NCI-H446 treated with DMSO at 0.1 percent for 48 hours (cell line): ENCODE measurements around the gene PRODH2.
"Not testable (repeated sequence)": the region's sequence is repeated elsewhere in the genome, so short reads cannot be mapped to it uniquely, and the experiment has no call there.

Experiments
- DNase-seq: peaks from one replicate; lab custom pipeline; 2025; lab: John Stamatoyannopoulos, UW

Gene PRODH2

DNA sequence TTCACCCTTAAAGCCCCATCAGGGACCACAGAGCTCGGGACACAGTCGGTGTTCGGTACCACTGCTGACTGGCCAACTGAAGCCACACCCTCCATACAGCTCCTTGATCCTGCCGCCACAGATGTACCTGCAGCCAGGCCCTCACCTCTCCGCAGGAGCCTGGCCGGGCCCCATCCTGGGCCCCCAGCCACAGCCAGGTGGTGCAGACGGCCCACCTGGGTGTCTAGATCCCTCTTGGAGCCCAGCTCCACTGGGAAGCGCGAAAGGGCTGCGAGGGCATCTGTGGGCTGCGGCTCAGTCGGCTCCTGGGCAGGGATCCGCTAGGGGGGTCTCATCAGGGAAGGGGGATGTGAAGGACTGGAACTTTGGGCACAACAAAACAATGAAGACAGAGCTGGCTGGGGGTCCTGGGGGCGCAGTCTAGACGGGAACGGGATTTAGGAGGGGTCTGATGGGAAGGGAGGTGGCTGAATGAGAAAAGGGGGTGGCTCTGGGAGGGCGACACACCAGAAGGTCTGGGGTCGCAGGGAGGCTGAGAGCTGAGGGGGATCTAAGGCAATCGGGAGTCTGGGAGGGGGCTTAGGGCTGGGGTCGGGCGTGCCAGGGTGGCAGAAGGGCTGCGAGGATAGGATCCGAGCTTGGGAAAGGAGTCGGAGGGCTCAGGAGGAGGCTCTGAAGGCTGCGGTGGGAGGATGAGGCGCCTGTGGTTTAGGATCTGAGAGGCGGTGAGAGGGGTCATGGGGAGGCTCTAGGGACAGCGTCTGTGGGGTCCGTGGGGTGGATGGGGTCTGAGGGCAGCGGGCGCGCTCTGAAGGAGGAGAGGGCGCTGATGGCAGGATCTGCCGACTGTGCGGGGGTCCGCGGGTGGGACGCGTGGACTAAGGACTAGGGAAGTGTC, 15.8 kb downstream of the PRODH2 start:
- DNase-seq: no peak

DNA sequence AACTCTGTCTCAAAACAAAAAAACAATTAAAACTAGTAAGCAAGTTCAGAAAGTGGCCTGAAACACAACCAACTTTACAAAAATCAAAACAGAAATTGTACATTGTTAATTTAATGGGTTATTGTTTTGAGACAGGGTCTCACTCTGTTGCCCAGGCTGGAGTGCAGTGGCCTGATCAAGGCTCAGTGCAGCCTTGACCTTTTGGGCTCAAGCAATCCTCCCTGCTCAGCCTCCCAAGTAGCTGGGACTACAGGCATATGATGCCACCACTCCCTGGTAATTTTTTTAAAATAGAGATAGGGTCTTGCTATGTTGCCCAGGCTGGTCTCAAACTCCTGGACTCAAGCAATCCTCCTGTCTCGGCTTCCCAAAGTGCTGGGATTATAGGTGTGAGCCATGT, 17.1 kb downstream of the PRODH2 start:
- DNase-seq: not testable (repeated sequence)

DNA sequence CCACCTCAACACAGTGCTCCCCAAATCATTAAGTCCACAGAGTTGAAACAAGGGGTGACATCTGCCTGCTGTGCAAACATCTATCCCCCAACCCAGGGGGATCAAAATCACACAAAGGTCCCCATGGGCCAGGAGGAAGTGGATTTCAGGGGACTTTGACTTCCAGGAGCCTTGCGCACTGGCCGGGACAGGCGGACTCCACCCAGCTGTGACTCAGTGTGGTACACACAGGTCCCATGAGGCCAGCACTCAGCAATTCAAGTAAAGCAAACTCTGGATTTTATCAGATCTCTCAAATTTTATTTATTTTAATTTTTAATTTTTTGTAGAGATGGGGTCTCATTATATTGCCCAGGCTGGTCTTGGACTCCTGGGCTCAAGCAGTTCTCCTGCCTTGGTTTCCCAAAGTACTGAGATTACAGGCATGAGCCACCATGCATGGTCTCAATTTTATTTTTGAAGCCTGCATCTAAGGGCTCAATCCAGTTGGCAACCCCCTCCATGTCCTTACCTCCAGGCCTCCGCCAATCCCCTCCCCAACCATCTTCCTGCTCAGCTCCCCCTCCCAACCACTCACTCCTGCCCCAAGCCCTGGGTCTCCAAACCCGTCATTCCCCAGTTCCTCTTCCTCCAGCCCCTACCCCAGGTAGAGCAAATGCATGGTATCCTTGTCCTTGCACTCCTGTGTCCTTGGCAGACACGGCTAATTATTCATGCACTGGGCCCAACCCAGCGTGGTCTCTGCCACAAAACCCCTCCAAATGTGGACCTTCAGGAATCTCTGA, 19.1 kb downstream of the PRODH2 start:
- no peak for DNase-seq

DNA sequence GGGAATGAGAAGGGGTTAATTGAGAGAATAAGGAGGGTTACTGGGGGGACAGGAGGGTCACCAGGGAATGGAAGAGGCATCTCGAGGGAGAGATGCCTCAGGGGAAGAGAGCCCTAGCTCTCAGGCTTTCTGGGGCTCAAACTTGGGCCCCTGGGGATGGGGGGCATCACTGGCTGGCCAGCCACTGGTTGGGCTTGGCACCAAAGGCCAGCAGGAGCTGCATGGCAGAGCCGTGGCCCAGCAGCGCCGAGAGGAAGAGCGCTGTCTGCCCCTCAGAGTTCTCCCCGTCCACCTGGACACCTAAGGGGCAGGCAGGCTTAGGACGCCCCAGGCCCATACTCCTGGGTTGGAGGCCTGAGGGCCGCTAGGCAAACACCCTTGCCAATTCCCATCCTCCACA, 19.8 kb downstream of the PRODH2 start:
- no peak for DNase-seq

GRCh38 chr19:35792312-35792711, 20.3 kb downstream of the PRODH2 start:
- DNase-seq: no peak

DNA sequence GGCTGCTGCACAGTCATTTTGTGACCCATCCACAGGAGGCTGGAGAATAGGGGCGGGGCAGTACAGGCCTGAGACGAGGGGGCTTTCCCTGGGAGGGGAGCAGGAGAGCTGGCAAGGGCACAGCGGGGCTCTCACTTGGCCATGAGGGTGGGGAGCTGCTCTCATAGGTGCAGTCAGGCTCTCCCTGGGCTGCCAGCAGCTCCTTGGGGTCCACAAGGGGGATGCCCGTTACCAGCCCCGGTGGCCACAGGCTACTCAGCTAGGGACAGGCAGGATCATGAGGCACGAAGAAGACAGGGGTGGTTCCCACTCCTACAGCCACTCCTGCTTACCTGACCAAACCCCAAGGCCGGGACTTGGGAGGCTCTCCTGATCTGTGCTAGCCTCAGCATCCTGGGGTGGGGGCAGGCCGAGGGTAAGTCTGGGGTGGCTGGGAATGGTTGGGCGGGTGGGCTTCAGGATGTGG, 20.8 kb downstream of the PRODH2 start:
- no peak for DNase-seq

DNA sequence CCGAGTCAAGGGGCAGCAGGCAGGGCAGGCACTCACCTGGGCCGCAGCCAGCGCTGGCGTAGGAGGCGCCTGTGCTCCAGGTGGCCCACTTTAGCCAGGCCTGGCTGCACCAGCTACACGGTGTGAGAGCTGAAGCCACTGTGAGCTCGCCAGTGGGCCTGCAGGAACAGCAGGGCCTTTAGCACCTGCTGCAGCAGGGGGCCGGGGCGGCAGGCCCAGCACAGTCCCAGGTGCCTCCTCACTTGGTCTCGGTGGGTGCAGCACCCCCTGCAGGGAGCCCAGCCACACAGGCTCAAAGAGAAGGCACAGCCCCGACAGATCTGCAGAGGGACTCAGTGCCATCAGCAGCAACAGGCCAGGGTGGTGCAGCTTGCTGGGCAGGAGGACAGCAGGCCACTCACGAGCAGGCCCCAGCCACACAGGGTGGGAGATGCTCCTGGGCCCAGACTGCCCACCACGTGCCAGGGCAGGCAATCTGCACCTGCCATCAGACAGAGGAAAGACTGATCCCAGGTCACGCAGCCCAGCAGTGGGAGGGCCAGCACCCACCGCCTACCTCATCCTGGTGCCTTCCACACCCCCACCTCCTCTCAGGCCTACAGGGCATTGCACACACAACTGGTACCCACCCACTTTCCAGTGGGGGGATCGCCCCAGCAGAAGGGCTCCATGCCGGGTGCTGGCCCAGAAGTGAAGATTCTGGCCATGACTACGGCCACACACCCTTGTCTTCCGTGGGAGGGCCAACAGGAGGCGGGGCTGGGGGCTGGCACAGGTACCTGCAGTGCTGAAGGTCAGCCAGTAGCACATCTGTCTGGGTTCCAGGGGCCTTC, 21.4 kb downstream of the PRODH2 start:
- DNase-seq: no peak

- no peak for DNase-seq
Measured at GRCh38 chr19:35789978-35790944, 22.4 kb downstream of the PRODH2 start.

GRCh38 chr19:35789195-35789977, 23.3 kb downstream of the PRODH2 start:
- DNase-seq: no peak

DNA sequence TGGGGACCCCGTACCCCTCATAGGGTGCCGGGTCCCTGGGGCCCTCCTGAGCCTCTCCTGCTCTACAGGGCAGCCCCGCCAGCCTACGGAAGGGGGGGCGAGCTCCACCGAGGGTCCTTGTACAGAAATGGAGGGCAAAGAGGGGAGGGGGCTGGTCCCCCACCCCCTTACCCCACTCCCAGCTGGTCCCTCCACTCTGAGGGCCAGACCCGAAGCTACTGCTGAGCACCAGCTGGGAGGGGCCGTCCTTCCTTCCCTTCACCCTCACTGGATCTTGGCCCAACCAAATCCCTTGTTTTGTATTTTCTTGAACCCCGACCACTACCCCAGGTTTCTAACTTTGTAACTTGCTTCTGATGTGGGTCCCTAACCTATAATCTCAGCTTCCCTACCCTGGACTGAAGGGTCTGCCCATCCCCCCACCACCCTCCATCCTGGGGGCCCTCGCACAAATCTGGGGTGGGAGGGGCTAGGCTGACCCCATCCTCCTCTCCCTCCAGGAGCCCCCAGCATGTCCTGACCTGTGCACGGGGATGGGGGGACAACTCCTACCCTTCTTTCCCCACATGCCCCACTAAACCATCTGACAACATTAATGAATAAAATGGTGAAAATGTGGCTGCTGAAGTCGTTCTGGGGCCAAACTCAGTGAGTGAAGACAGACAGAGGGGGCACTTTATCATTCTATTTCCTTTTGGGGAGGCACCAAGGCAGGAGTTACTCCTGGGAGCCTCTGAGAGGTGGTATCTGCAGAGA, 24.3 kb downstream of the PRODH2 start:
- DNase-seq: no peak

DNA sequence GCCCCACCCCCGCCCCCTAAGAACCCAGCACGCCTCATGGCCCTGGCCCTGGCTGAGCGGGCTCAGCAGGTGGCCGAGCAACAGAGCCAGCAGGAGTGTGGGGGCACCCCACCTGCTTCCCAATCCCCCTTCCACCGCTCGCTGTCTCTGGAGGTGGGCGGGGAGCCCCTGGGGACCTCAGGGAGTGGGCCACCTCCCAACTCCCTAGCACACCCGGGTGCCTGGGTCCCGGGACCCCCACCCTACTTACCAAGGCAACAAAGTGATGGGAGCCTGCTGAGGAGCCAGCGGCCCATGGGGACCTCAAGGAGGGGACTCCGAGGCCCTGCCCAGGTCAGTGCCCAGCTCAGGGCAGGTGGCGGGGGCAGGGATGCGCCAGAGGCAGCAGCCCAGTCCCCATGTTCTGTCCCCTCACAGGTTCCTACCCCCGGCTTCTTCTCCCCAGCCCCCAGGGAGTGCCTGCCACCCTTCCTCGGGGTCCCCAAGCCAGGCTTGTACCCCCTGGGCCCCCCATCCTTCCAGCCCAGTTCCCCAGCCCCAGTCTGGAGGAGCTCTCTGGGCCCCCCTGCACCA, 25.3 kb downstream of the PRODH2 start:
- no peak for DNase-seq

- DNase-seq: no peak
Measured at GRCh38 chr19:35786299-35787160, 26.1 kb downstream of the PRODH2 start.

DNA sequence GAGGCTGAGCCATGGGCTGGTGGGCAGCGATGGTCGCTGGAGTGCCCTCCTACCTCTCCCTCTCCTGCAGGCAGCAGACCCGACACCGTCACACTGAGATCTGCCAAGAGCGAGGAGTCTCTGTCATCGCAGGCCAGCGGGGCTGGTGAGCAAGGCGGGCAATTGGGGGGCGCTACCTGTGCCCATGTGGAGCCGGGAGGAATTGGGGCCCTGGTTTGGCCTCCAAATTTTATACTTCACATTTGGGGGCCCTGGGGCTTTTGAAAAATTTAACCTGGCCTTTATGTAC, 27.4 kb downstream of the PRODH2 start:
- no peak for DNase-seq

- DNase-seq: no peak
Measured at GRCh38 chr19:35784503-35785338, 27.9 kb downstream of the PRODH2 start.

DNA sequence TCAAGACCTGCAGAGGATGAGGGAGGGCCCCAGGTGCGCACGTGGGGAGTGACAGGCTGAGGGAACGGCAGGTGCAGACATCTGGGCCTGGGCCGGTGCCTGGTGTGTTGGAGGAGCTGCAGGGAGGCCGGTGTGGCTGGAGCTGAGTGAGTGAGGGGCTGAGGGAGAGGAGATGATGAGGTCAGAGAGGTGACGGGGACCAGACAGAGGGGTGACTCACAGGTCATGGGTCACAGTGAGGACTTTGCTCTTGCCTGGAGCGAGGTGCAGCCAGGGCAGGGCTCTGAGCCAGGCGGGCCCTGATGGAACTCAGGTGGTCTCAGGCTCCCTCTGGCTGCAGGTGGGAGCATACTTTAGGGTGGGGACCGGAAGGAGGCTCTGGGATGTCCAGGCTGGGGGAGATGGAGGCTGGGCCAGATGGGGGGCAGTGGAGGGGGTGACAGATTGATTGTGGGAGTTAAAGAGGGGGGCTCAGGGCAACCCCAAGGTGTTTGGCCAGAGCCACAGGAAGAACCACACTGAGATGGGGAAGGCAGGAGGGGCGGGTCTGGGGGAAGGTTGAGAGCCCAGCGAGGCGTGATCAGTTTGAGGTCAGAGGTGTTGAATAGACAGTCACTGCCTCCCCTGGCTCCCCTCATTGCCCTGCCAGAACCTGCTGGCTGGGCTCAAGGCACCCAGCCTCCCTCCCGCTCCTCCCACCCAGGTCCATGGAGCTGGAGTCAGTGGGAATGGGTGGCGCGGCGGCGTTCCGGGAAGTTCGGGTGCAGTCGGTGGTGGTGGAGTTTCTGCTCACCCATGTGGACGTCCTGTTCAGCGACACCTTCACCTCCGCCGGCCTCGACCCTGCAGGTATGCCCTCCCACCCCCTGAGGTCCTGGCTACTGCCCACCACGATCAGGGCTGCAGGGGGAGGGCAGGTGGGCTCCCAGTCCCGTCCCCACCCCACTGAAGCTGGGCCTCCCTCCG, 28.9 kb downstream of the PRODH2 start:
- no peak for DNase-seq

DNA sequence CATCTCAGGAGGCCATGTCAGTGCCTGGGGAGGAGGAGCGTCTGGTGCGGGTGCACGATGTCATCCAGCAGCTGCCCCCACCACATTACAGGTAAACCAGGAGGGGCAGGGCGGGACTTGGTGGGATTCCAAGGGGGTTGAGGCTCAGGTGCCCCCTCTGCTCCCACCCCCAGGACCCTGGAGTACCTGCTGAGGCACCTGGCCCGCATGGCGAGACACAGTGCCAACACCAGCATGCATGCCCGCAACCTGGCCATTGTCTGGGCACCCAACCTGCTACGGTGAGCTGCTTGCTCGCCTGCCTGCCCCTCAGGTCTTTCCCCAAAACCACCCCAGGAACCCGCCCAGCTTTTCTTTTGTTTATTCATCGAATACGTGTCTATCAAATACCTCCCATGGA, 30.1 kb downstream of the PRODH2 start:
- DNase-seq: no peak
